ENCODE data around the gene E2F8.

DNA sequence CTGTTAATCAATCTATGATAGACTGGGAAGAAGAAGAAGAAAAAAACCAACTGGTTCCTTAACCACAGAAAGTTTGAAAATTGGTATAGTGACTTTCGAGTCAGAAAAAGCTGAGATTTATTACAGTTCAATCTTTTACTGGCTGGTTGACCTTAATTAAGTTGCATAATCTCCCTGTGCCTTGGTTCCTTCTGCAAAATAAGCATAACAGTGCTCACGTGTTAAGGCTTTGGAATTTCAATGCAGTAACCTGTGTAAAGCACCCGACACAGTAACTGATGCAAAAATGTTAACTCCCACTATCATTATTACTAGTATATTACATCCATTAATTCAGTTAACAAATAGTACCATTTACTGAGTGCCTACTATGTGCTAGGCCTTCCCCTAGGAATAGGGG lies 22.6 kb upstream of the E2F8 start:
- TF ChIP-seq, protein P1, sequence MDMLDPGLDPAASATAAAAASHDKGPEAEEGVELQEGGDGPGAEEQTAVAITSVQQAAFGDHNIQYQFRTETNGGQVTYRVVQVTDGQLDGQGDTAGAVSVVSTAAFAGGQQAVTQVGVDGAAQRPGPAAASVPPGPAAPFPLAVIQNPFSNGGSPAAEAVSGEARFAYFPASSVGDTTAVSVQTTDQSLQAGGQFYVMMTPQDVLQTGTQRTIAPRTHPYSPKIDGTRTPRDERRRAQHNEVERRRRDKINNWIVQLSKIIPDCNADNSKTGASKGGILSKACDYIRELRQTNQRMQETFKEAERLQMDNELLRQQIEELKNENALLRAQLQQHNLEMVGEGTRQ (IDR thresholded peaks at IDR 0.05; ENCODE audit: borderline replicate concordance, low read depth, low read length) = no peak
- TF ChIP-seq RFX5 (IDR thresholded peaks at IDR 0.05; ENCODE audit: low read length) = no peak
- TF ChIP-seq EP300 (IDR thresholded peaks at IDR 0.05; ENCODE audit: borderline replicate concordance in 1 of 2, low read depth in 1 of 2, low read length in 1 of 2) = no peak
- TF ChIP-seq YY1 (IDR thresholded peaks at IDR 0.05; ENCODE audit: low read depth) = no peak
- TF ChIP-seq, protein P2, sequence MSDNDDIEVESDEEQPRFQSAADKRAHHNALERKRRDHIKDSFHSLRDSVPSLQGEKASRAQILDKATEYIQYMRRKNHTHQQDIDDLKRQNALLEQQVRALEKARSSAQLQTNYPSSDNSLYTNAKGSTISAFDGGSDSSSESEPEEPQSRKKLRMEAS (IDR thresholded peaks at IDR 0.05; ENCODE audit: low read depth) = no peak
- TF ChIP-seq, protein P3, sequence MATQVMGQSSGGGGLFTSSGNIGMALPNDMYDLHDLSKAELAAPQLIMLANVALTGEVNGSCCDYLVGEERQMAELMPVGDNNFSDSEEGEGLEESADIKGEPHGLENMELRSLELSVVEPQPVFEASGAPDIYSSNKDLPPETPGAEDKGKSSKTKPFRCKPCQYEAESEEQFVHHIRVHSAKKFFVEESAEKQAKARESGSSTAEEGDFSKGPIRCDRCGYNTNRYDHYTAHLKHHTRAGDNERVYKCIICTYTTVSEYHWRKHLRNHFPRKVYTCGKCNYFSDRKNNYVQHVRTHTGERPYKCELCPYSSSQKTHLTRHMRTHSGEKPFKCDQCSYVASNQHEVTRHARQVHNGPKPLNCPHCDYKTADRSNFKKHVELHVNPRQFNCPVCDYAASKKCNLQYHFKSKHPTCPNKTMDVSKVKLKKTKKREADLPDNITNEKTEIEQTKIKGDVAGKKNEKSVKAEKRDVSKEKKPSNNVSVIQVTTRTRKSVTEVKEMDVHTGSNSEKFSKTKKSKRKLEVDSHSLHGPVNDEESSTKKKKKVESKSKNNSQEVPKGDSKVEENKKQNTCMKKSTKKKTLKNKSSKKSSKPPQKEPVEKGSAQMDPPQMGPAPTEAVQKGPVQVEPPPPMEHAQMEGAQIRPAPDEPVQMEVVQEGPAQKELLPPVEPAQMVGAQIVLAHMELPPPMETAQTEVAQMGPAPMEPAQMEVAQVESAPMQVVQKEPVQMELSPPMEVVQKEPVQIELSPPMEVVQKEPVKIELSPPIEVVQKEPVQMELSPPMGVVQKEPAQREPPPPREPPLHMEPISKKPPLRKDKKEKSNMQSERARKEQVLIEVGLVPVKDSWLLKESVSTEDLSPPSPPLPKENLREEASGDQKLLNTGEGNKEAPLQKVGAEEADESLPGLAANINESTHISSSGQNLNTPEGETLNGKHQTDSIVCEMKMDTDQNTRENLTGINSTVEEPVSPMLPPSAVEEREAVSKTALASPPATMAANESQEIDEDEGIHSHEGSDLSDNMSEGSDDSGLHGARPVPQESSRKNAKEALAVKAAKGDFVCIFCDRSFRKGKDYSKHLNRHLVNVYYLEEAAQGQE (IDR thresholded peaks at IDR 0.05; ENCODE audit: low read depth, low read length) = no peak
- TF ChIP-seq GATA2 (CRISPR knock-in tag; IDR thresholded peaks at IDR 0.05) = no peak
- TF ChIP-seq POLR2AphosphoS5 (IDR thresholded peaks at IDR 0.05; ENCODE audit: low read depth, low read length) = no peak
- no peak for TF ChIP-seq JUND (IDR thresholded peaks at IDR 0.05)
